Measurements from ENCODE around the gene BIN1.

DNA sequence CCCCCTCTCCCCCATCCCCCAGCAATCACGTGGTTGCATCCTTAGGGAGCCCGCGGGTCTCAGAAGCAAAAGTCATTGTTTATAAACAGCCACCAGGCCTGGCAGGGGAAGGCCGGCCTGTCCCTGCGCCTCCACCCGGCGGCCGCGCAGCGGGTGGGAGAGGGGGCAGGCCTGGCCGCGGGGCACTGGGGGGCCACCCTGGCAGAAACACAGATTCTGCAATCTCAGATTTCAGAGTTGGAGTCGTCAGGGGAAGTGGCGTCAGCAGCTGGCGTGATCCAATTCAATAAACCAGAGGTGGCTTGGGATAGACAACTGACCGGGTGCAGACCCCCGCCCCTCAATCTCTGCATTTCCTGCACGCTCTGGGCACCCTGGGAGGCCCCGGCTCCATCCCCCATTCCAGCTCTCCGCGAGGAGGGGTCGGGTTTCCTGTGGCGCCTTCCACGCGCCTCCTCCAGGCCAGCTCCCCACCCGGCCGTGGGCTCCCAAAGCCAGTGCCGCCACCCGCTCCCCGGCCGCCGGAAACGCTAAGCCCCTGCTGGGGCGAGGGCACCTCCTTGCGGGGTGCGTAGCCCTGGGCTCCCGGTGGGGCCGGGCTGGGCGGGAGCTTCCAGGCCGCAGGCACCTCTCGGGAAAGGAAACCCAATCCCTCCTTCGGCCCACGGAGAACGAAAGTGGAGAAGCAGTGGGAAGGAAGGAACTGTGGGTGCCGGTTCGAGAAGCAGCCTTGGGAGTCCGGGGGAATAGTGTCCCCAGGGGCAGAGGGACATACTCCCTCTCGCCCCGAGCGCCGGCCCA lies 1.1 kb downstream of the BIN1 start:
- TF ChIP-seq, protein P1, sequence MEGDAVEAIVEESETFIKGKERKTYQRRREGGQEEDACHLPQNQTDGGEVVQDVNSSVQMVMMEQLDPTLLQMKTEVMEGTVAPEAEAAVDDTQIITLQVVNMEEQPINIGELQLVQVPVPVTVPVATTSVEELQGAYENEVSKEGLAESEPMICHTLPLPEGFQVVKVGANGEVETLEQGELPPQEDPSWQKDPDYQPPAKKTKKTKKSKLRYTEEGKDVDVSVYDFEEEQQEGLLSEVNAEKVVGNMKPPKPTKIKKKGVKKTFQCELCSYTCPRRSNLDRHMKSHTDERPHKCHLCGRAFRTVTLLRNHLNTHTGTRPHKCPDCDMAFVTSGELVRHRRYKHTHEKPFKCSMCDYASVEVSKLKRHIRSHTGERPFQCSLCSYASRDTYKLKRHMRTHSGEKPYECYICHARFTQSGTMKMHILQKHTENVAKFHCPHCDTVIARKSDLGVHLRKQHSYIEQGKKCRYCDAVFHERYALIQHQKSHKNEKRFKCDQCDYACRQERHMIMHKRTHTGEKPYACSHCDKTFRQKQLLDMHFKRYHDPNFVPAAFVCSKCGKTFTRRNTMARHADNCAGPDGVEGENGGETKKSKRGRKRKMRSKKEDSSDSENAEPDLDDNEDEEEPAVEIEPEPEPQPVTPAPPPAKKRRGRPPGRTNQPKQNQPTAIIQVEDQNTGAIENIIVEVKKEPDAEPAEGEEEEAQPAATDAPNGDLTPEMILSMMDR (IDR thresholded peaks at IDR 0.05) = no peak
- peak in 1 of 2 donors; percentile 30 for TF ChIP-seq POLR2A (IDR thresholded peaks at IDR 0.05)
